Retinal pigment epithelial cell (primary cell): ENCODE data around the gene TMEM270.

Experiments
- DNase-seq: peaks from one replicate; pipeline ENCODE4 v3.0.0-alpha.2; 2010; ENCODE audit warnings: low read depth
- H3K4me3 ChIP-seq: 2 replicates; pipeline ENCODE4 v1.5.1; 2011; ENCODE audit warnings: mild to moderate bottlenecking, low read length, control low read depth, moderate library complexity
- TF ChIP-seq, protein P1 (sequence below): conservative IDR thresholded peaks from 2 replicates; pipeline ENCODE4 v1.5.1; 2011; ENCODE audit warnings: low read depth, low read length, control low read depth, inconsistent platforms

Gene TMEM270

DNA sequence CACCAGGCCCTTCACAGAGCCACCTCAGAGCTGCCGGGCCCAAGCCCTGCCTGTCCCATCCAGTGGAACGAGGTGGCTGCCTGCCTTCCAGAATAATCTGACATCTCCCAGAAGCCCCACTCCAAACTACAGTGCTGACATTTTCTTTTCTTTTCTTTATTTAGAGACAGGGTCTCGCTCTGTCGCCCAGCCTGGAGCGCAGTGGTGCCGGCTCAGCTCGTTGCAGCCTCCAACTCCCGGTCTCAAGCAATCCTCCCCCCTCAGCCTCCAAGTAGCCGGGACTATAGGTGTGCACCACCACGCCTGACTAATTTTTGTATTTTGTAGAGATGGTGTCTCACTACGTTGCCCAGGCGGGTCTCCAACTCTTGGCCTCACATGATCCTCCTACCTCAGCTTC is 346 bp downstream of the TMEM270 start:
- no peak overlapping the region for H3K4me3 ChIP-seq
- no peak for DNase-seq
- TF ChIP-seq, protein P1, sequence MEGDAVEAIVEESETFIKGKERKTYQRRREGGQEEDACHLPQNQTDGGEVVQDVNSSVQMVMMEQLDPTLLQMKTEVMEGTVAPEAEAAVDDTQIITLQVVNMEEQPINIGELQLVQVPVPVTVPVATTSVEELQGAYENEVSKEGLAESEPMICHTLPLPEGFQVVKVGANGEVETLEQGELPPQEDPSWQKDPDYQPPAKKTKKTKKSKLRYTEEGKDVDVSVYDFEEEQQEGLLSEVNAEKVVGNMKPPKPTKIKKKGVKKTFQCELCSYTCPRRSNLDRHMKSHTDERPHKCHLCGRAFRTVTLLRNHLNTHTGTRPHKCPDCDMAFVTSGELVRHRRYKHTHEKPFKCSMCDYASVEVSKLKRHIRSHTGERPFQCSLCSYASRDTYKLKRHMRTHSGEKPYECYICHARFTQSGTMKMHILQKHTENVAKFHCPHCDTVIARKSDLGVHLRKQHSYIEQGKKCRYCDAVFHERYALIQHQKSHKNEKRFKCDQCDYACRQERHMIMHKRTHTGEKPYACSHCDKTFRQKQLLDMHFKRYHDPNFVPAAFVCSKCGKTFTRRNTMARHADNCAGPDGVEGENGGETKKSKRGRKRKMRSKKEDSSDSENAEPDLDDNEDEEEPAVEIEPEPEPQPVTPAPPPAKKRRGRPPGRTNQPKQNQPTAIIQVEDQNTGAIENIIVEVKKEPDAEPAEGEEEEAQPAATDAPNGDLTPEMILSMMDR: no peak

DNA sequence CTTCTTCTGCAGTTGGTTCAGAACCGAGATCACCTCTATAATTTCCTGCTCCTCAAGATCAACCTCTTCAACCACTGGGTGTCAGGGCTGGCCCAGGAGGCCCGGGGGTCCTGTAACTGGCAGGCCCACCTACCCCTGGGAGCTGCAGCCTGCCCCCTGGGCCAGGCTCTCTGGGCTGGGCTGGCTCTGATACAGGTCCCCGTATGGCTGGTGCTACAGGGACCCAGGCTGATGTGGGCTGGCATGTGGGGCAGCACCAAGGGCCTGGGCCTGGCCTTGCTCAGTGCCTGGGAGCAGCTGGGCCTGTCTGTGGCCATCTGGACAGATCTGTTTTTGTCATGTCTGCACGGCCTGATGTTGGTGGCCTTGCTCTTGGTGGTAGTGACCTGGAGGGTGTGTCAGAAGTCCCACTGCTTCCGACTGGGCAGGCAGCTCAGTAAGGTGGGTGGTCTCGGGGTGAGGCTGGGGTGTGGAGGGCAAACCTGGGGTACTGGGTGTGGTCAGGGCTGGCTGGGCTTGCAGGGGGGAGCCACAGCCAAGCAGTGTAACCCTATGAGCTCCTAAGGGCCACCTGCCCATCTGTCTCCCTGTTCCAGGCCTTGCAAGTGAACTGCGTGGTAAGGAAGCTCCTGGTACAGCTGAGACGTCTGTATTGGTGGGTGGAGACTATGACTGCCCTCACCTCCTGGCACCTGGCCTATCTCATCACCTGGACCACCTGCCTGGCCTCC is 4.2 kb downstream of the TMEM270 start:
- no peak for DNase-seq
- TF ChIP-seq, protein P1: no peak
- no peak overlapping the region for H3K4me3 ChIP-seq

DNA sequence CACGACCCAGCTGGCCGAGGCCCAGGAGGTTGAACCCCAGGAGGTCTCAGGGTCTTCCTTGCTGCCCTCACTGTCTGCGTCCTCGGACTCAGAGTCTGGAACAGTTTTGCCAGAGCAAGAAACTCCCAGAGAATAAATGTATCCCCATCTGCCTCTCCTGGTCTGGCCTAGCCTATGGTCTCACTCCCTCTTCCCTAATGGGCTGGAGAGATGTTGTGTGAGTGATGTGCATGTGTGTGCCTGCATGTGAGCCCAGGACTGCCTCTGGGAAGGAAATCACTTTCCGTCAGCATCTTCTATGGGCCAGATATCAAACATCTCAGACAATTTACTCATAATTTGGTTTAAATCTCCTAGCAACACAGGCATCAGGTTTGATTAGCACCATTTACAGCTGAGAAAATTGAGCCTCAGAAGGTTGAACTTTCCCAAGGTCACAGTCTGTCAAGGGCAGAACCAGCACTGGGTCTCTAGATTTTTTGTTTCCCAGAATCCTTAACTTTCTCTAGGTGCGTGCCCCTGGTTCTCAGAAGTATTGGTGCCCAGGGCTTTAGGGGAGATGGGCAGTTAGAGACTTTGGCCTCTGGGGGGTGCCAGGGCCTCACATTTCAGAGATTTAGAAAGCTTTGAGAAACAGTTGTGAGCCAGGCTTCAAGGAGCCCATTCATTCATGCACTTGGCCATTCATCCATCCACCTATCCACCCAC is 4.9 kb downstream of the TMEM270 start:
- DNase-seq: no peak
- no peak overlapping the region for H3K4me3 ChIP-seq
- TF ChIP-seq, protein P1: peak; percentile 85

DNA sequence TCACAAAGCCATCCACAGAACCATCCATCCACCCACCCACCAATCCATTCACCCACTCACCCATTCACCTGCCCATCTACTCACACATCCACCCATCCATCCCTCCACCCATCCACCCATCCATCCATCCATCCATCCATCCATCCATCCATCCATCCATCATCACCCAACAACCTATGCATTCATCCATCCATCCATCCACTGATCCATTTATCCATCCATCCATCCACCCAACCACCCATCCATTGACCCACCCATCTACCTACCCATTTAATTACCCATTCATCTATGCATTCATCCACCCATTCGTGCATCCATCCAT is 5.4 kb downstream of the TMEM270 start:
- H3K4me3 ChIP-seq: no peak overlapping the region
- DNase-seq: no peak
- TF ChIP-seq, protein P1: no peak

DNA sequence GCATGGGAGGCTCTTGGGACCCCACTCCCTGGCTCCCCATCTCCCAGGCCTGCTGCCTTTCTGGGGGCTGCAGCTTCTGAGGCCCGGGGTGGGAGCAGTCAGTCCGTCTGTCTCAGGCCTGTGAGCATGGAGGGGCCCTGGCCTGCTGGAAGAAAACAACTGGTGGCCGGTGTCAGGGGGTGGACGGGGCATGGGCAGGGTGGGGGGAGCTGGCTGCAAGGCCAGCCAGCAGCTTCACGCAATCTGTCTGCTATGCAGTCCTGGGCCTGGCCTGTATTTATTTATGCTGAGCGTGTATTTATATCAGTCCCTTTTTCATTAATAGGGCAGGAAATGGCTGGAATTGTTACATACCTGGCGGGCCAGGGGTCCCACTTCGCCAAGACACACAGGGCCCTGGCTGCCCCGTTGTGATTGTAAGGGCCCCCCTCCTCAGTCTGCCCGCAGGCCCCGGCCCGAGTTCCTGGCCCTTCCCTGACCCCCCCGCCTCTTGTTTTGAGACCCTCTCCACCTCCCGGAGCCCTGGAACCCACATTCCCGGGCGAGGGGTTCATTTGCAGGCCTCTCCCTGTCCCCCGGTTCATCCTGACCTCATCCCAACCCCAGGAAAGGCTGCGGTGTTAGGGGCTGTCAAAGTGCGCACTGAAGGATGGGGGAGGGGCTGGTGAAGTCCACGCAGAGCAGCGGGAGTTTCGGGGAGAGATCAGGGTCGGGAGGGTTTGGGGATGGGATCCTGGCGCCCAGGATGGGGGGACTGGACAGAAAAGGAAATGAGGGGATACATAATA is 8.2 kb downstream of the TMEM270 start:
- DNase-seq: no peak
- no peak overlapping the region for H3K4me3 ChIP-seq
- TF ChIP-seq, protein P1: no peak

DNA sequence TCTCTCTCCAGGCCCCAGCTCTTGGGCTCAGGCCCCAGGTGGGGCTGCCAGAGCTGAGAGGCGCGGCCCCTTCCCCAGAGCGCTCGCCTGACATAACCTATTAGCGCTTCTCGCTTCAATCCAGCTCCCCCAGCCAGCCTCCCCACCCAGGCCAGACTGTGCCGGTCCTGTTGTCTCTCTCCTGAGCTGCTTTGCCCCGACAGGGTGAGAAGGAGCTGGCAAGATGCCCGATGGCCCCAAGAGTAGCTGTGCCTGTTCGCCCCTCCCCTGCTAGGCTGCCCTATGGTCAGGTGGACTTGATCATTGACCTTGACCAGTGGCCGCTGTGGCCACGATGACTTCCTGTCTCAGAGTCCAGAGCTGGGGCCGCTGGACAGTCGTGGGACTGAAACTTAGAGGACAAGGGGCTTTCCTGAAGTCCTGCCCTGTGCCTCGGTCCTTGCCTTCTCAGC is 9.1 kb downstream of the TMEM270 start:
- TF ChIP-seq, protein P1: no peak
- H3K4me3 ChIP-seq: no peak overlapping the region
- no peak for DNase-seq
